WERI-Rb-1 (cell line): ENCODE results near the gene PGGHG.

ENCODE experiments used
- DNase-seq: peaks from one replicate; pipeline ENCODE4 v3.0.0-alpha.2; 2020
- H3K27ac ChIP-seq: fragments of 250-450 bp; sonication (Bioruptor Pico); 2 replicates; pipeline ENCODE4 v1.5.1; 2020; ENCODE audit warnings: mild to moderate bottlenecking, moderate library complexity
- H3K27me3 ChIP-seq: fragments of 250-450 bp; sonication (Bioruptor Pico); 2 replicates; pipeline ENCODE4 v1.5.1; 2021; ENCODE audit warnings: mild to moderate bottlenecking, low read depth, moderate library complexity; ENCODE audit not compliant: insufficient read depth, severe bottlenecking
- H3K36me3 ChIP-seq: fragments of 250-450 bp; sonication (Bioruptor Pico); 2 replicates; pipeline ENCODE4 v1.5.1; 2020; ENCODE audit warnings: mild to moderate bottlenecking, moderate library complexity
- H3K4me3 ChIP-seq: 2 replicates; pipeline ENCODE4 v1.5.1; 2011; ENCODE audit warnings: low read depth, mild to moderate bottlenecking, control low read depth, low read length
- H3K9me3 ChIP-seq: fragments of 250-450 bp; sonication (Bioruptor Pico); 2 replicates; pipeline ENCODE4 v1.5.1; 2021; ENCODE audit warnings: mild to moderate bottlenecking, moderate library complexity; ENCODE audit not compliant: severe bottlenecking
- TF ChIP-seq, protein P1 (sequence below): IDR thresholded peaks from 2 replicates; pipeline ENCODE4 v1.5.1; 2011; ENCODE audit warnings: low read depth, mild to moderate bottlenecking, control low read depth, inconsistent platforms, low read length

The PGGHG gene

DNA sequence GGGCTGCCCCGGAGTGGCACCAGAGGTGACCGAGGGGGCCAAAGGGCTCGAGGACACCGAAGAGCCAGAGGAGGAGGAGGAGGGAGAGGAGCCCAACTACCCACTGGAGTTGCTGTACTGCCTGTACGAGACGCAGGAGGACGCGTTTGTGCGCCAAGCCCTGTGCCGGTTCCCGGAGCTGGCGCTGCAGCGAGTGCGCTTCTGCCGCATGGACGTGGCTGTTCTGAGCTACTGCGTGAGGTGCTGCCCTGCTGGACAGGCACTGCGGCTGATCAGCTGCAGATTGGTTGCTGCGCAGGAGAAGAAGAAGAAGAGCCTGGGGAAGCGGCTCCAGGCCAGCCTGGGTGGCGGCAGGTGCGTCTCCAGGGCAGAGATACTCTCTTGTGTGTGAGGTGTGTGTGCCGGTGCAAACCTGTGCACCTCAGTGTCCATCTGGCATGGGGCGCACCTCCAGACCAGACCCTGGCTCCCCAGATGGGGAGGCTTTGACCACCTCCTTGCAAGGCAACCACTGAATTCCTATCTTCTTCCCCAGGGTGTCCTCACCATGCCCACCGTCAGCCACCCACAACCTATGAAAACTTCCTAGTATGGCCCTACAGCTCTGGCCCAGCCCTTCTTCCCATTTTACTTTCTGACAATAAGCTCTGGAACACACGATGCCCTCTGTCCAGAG, 7.3 kb upstream of the PGGHG start:
- TF ChIP-seq, protein P1, sequence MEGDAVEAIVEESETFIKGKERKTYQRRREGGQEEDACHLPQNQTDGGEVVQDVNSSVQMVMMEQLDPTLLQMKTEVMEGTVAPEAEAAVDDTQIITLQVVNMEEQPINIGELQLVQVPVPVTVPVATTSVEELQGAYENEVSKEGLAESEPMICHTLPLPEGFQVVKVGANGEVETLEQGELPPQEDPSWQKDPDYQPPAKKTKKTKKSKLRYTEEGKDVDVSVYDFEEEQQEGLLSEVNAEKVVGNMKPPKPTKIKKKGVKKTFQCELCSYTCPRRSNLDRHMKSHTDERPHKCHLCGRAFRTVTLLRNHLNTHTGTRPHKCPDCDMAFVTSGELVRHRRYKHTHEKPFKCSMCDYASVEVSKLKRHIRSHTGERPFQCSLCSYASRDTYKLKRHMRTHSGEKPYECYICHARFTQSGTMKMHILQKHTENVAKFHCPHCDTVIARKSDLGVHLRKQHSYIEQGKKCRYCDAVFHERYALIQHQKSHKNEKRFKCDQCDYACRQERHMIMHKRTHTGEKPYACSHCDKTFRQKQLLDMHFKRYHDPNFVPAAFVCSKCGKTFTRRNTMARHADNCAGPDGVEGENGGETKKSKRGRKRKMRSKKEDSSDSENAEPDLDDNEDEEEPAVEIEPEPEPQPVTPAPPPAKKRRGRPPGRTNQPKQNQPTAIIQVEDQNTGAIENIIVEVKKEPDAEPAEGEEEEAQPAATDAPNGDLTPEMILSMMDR: no peak
- peaks cover 33% of the 10 kb centered on the region for H3K27me3 ChIP-seq
- H3K36me3 ChIP-seq: no peaks in the 10 kb centered on the region
- H3K4me3 ChIP-seq: no peak overlapping the region
- no peaks in the 10 kb centered on the region for H3K9me3 ChIP-seq
- H3K27ac ChIP-seq: no peak overlapping the region
- DNase-seq: no peak

DNA sequence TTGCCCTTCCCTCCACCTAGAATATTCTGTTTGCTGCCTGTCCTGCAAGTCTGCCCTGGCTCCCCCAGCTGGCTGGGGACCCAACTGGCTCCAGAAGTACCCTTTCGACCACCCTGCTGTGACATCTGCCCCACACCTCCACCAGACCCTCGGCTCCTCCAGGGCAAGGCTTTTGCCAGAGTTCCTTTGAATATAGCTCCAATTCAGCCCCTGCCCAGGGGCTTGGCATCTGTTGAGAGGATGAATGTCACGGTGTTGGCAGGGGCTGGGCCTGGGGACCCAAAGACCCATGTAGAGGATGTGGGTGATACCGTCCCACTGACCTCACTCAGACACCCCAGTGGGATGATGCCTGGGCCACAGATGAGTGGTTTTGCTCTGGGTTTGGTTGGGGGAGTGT, 6.8 kb upstream of the PGGHG start:
- H3K27me3 ChIP-seq: peaks cover 33% of the 10 kb centered on the region
- no peak for DNase-seq
- no peak overlapping the region for H3K27ac ChIP-seq
- no peak overlapping the region for H3K4me3 ChIP-seq
- TF ChIP-seq, protein P1: no peak
- H3K36me3 ChIP-seq: no peaks in the 10 kb centered on the region
- no peaks in the 10 kb centered on the region for H3K9me3 ChIP-seq

DNA sequence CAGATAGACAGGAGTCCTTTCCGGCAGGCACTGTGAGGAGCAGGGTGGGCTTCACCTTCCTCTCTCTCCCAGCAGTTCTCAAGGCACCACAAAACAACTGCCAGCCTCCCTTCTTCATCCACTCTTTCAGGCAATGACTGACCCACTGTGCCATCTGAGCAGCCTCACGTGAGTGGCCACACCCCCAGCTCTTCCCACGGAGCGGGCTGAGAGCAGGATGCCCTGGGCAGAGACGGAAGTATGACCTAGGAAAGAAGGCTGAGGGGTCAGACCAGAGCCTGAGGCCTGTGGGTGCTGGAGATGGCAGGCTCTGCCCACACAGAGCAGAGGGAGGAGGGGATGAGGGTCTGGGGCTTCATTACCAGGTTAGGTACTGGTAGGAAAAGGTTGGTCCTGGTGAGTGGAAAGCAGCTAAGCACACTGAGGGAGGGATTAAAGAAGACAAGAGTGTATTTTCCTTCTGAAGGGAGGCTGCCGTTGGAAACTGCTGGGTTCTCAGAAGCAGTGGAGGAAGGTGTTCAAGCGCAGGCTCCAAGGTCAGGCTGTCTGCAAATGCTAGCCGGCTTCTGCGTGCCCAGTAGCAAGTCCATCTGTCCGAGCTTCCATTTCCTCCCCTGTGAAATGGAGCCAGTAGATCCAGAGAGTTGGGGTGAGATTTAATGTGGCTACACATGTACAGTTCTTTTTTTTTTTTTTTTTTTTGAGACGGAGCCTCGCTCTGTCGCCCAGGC, 6.1 kb upstream of the PGGHG start:
- Histone ChIP-seq H3K9me3 (no peaks in the 10 kb centered on the region), H3K27ac (no peak overlapping the region), H3K4me3 (no peak overlapping the region), H3K36me3 (no peaks in the 10 kb centered on the region), H3K27me3 (peaks cover 33% of the 10 kb centered on the region)
- TF ChIP-seq, protein P1: no peak
- DNase-seq: no peak

DNA sequence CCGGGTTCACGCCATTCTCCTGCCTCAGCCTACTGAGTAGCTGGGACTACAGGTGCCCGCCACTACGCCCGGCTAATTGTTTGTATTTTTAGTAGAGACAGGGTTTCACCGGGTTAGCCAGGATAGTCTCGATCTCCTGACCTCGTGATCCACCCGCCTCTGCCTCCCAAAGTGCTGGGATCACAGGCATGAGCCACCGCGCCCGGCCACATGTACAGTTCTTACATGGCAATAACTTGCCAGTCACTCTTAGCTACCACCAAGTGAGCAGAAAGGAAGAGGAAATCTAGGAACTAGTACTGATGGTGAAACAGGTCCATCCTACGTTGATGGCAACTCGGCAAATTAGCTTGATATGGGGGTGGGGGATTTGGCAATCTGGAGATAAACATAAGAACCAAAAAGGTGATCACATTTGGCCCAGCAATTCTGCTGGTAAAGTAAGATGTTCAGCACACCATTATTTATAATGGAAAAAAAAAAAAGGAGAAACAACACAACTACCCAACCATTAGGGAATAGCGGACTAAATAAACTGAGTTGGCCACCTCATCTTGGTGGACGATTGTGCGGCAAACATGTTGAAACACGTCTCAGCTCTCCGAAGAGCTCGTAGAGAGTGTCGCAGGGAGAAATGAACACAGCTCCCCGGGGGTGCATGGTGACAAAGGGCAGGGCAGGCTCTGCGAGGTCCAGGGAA, 5.4 kb upstream of the PGGHG start:
- H3K4me3 ChIP-seq: no peak overlapping the region
- no peak overlapping the region for H3K27ac ChIP-seq
- H3K36me3 ChIP-seq: no peaks in the 10 kb centered on the region
- H3K9me3 ChIP-seq: no peaks in the 10 kb centered on the region
- DNase-seq: no peak
- H3K27me3 ChIP-seq: peaks cover 33% of the 10 kb centered on the region
- TF ChIP-seq, protein P1: no peak

DNA sequence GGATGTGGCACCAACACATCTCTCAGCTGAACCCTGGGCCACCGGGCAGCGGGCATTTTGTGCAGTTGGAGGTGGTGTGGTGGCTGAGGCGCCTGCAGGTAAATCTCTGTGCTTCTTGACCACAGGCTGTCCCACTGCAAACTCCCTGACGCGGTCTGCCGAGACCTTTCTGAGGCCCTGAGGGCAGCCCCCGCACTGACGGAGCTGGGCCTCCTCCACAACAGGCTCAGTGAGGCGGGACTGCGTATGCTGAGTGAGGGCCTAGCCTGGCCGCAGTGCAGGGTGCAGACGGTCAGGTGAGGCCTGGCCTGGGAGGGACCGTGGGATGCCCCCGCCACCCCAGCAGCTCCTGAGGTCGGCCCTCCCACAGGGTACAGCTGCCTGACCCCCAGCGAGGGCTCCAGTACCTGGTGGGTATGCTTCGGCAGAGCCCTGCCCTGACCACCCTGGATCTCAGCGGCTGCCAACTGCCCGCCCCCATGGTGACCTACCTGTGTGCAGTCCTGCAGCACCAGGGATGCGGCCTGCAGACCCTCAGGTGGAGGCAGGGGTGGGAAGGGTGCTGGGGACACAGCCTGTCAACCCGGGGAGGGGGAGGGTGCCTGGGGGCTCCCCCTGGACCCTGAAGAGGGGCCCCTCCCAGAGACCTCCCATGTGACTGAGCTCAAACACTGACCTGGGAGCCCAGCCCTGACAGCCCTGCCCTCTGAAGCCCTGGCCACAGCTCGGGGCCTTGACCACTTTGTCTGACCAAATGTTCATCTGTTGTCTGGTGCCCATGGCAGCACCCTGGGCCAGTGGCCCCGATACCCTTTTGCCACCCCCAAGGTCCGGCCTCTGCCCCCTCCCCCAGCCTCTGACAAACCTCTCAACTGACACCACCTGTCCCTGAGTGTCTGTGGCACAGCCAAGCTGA, 4.6 kb upstream of the PGGHG start:
- no peaks in the 10 kb centered on the region for H3K36me3 ChIP-seq
- TF ChIP-seq, protein P1: no peak
- no peak for DNase-seq

More for the DNA sequence above, 4.6 kb upstream of the PGGHG start:
- H3K4me3 ChIP-seq: no peak overlapping the region
- H3K27ac ChIP-seq: no peak overlapping the region
- no peaks in the 10 kb centered on the region for H3K9me3 ChIP-seq
- H3K27me3 ChIP-seq: peaks cover 31% of the 10 kb centered on the region
